ENCODE measurements around the gene CADM2. TPM values are rescaled to one million over a fixed set of nuclear protein-coding genes. Genes with fewer than 3 reads are reported as not detected.

CADM2 gene
- total RNA-seq, 1 donor from 2014 or later: 6.8 TPM

GRCh38 chr3:85259748-85260147 is 301.0 kb downstream of the CADM2 start:
- peaks cover 16% of the 10 kb centered on the region for H3K4me1 ChIP-seq
- Mint-ChIP-seq H3K4me1 (peaks cover 8% of the 10 kb centered on the region), H3K27me3 (ENCODE audit: insufficient read depth, low read depth) (no peaks in the 10 kb centered on the region), H3K4me3 (no peak overlapping the region), H3K9me3 (no peaks in the 10 kb centered on the region), H3K36me3 (no peaks in the 10 kb centered on the region), H3K27ac (no peak overlapping the region)
- H2AFZ ChIP-seq (replicated peaks): no peak overlapping the region
- TF ChIP-seq EZH2 (IDR thresholded peaks at IDR 0.05) (no peak), CTCF (IDR thresholded peaks at IDR 0.05) (no peak), EZH2phosphoT487 (IDR thresholded peaks at IDR 0.05) (no peak)
- H3K9me3 ChIP-seq (ENCODE audit: low read depth): no peaks in the 10 kb centered on the region
- no peaks in the 10 kb centered on the region for H3F3A ChIP-seq (ENCODE audit: low read depth)
- no peak overlapping the region for H3K4me2 ChIP-seq
- H3K9ac ChIP-seq: no peak overlapping the region
- H4K20me1 ChIP-seq (ENCODE audit: low read depth): no peaks in the 10 kb centered on the region
- no peak overlapping the region for H3K4me3 ChIP-seq
- no peaks in the 10 kb centered on the region for H3K27me3 ChIP-seq
- no peaks in the 10 kb centered on the region for H3K79me2 ChIP-seq (ENCODE audit: low read depth)
- H3K27ac ChIP-seq: no peak overlapping the region
- H3K36me3 ChIP-seq: no peaks in the 10 kb centered on the region
- DNase-seq (ENCODE audit: low spot score): no peak

GRCh38 chr3:85264381-85264780 is 305.6 kb downstream of the CADM2 start:
- Histone ChIP-seq H3K4me3 (no peak overlapping the region), H3K9ac (no peak overlapping the region), H3K27ac (no peak overlapping the region), H3K9me3 (ENCODE audit: low read depth) (no peaks in the 10 kb centered on the region), H3K4me2 (no peak overlapping the region), H3K36me3 (no peaks in the 10 kb centered on the region), H3K27me3 (no peaks in the 10 kb centered on the region), H3F3A (ENCODE audit: low read depth) (no peaks in the 10 kb centered on the region), H3K79me2 (ENCODE audit: low read depth) (no peaks in the 10 kb centered on the region), H3K4me1 (peaks cover 3% of the 10 kb centered on the region), H2AFZ (replicated peaks) (no peak overlapping the region), H4K20me1 (ENCODE audit: low read depth) (no peaks in the 10 kb centered on the region)
- H3K36me3 Mint-ChIP-seq: no peaks in the 10 kb centered on the region
- TF ChIP-seq EZH2phosphoT487 (IDR thresholded peaks at IDR 0.05) (no peak), EZH2 (IDR thresholded peaks at IDR 0.05) (no peak), CTCF (IDR thresholded peaks at IDR 0.05) (no peak)
- DNase-seq (ENCODE audit: low spot score): no peak
- no peaks in the 10 kb centered on the region for H3K9me3 Mint-ChIP-seq
- H3K27me3 Mint-ChIP-seq (ENCODE audit: insufficient read depth, low read depth): no peaks in the 10 kb centered on the region
- H3K4me1 Mint-ChIP-seq: no peaks in the 10 kb centered on the region
- H3K27ac Mint-ChIP-seq: no peak overlapping the region
- H3K4me3 Mint-ChIP-seq: no peak overlapping the region

GRCh38 chr3:85270488-85270887 is 311.7 kb downstream of the CADM2 start:
- no peaks in the 10 kb centered on the region for H3K9me3 ChIP-seq (ENCODE audit: low read depth)
- Mint-ChIP-seq H3K4me1 (no peaks in the 10 kb centered on the region), H3K9me3 (no peaks in the 10 kb centered on the region), H3K27me3 (ENCODE audit: insufficient read depth, low read depth) (no peaks in the 10 kb centered on the region), H3K27ac (no peak overlapping the region), H3K36me3 (no peaks in the 10 kb centered on the region), H3K4me3 (no peak overlapping the region)
- no peak overlapping the region for H3K9ac ChIP-seq
- H2AFZ ChIP-seq (replicated peaks): no peak overlapping the region
- H3K4me3 ChIP-seq: no peak overlapping the region
- no peak overlapping the region for H3K4me2 ChIP-seq
- no peaks in the 10 kb centered on the region for H3K4me1 ChIP-seq
- H3K27ac ChIP-seq: no peak overlapping the region
- TF ChIP-seq EZH2 (IDR thresholded peaks at IDR 0.05) (no peak), EZH2phosphoT487 (IDR thresholded peaks at IDR 0.05) (no peak), CTCF (IDR thresholded peaks at IDR 0.05) (no peak)
- no peak for DNase-seq (ENCODE audit: low spot score)
- no peaks in the 10 kb centered on the region for H3F3A ChIP-seq (ENCODE audit: low read depth)
- no peaks in the 10 kb centered on the region for H4K20me1 ChIP-seq (ENCODE audit: low read depth)
- no peaks in the 10 kb centered on the region for H3K36me3 ChIP-seq
- H3K79me2 ChIP-seq (ENCODE audit: low read depth): no peaks in the 10 kb centered on the region
- H3K27me3 ChIP-seq: no peaks in the 10 kb centered on the region

Data from neural progenitor cell (in vitro differentiated cells).